HepG2 (cell line): Measurements from ENCODE around the gene AGAP1. TPM values are rescaled to one million over a fixed set of nuclear protein-coding genes. Genes with fewer than 3 reads are reported as not detected.

Experiments
- CSRNP1 ChIP-seq: sonication (generic); formaldehyde crosslinking; IDR thresholded peaks from 2 replicates; pipeline ENCODE4 v1.8.1; 2023; ENCODE audit warnings: mild to moderate bottlenecking, missing genetic modification reagents
- GATAD1 ChIP-seq: IDR thresholded peaks from 2 replicates; pipeline ENCODE4 v1.6.1; 2016; ENCODE audit warnings: missing genetic modification reagents, missing compliant biosample characterization
- HNF1A ChIP-seq, 2 experiments: sonication (generic) in 1 of 2; formaldehyde crosslinking in 1 of 2; IDR thresholded peaks; 2 replicates each; pipeline versions ENCODE4 v1.4.0 to v1.6.1; 2016 to 2020; ENCODE audit warnings: borderline replicate concordance in 1 of 2, low read depth in 1 of 2, mild to moderate bottlenecking in 1 of 2, missing genetic modification reagents in 1 of 2
- MEIS1 ChIP-seq: sonication (generic); formaldehyde crosslinking; IDR thresholded peaks from 2 replicates; pipeline ENCODE4 v1.9.0; 2021; ENCODE audit warnings: mild to moderate bottlenecking, missing genetic modification reagents, moderate library complexity, borderline replicate concordance
- NFKB2 ChIP-seq: sonication (generic); formaldehyde crosslinking; IDR thresholded peaks from 2 replicates; pipeline ENCODE4 v1.4.0; 2020; ENCODE audit warnings: missing genetic modification reagents, borderline replicate concordance
- RXRA ChIP-seq: sonication (generic); formaldehyde crosslinking; IDR thresholded peaks from 2 replicates; pipeline ENCODE4 v1.5.1; 2020; ENCODE audit warnings: missing genetic modification reagents
- SMAD9 ChIP-seq: sonication (generic); formaldehyde crosslinking; IDR thresholded peaks from 2 replicates; pipeline ENCODE4 v1.5.1; 2020; ENCODE audit warnings: mild to moderate bottlenecking, missing genetic modification reagents
- ZHX2 ChIP-seq, 2 experiments: sonication (generic) in 1 of 2; formaldehyde crosslinking in 1 of 2; IDR thresholded peaks; 2 replicates each; pipeline versions ENCODE4 v1.6.1 to v1.9.0; 2014 to 2022; ENCODE audit warnings: antibody characterized with exemption in 1 of 2, borderline replicate concordance in 1 of 2, inconsistent platforms in 1 of 2, low read depth in 1 of 2, missing genetic modification reagents in 1 of 2
- ZNF362 ChIP-seq: sonication (generic); formaldehyde crosslinking; IDR thresholded peaks from 2 replicates; pipeline ENCODE4 v1.4.0; 2020; ENCODE audit warnings: missing genetic modification reagents, mild to moderate bottlenecking, borderline replicate concordance
- ZNF619 ChIP-seq: sonication (generic); formaldehyde crosslinking; IDR thresholded peaks from 2 replicates; pipeline ENCODE4 v1.4.0; 2020; ENCODE audit warnings: mild to moderate bottlenecking, missing genetic modification reagents
- ZNF670 ChIP-seq: sonication (generic); formaldehyde crosslinking; IDR thresholded peaks from 2 replicates; pipeline ENCODE4 v1.8.0; 2022; ENCODE audit warnings: mild to moderate bottlenecking, missing genetic modification reagents, borderline replicate concordance
- ZNF883 ChIP-seq: sonication (generic); formaldehyde crosslinking; IDR thresholded peaks from 2 replicates; pipeline ENCODE4 v1.5.1; 2020; ENCODE audit warnings: mild to moderate bottlenecking, missing genetic modification reagents; ENCODE audit errors: not compliant biosample characterization
- polyA plus RNA-seq, 8 experiments: library from polyadenylated mRNA; depleted of rRNA in 3 of 8; stranded (reverse) in 7 of 8; unstranded in 1 of 8; fragments of >200 nt; fragmentation: Illumina TruSeq in 4 of 8; extraction: Trizol in 4 of 8; gene quantifications; 2 replicates each; pipeline versions ENCODE4 v1.2.1 to v1.2.3, GENCODE V29; 2011 to 2016; ENCODE audit warnings: low read depth in 4 of 8, missing spikeins in 1 of 8, mixed read lengths in 1 of 8; ENCODE audit not compliant: insufficient read depth in 1 of 8
- total RNA-seq, 5 experiments: library from RNA; depleted of rRNA; stranded (reverse); fragments of >200 nt; fragmentation: Illumina TruSeq; extraction: Trizol; gene quantifications; 2 replicates each; pipeline ENCODE4 v1.2.3, GENCODE V29; 2016; ENCODE audit warnings: low read depth in 1 of 5

AGAP1 gene
- total and polyA plus RNA-seq, 2 of the 13 experiments (the other 11 are each of a cell fraction or from before 2014, with no cell fraction given) = 21.2 to 32.7 TPM

GRCh38 chr2:236117861-236118269 lies 624.0 kb downstream of the AGAP1 start (continued):
- TF ChIP-seq ZNF362 (CRISPR knock-in tag) (peak; percentile 70; the same call in 1 of the 2 replicates), ZHX2 (IDR thresholded peaks at IDR 0.05; ENCODE audit: low read depth) (0 out of 2 replicates have a peak, but pooled peaks have one; percentile 55), ZHX2 (CRISPR knock-in tag; IDR thresholded peaks at IDR 0.05; ENCODE audit: borderline replicate concordance) (peak; percentile 77; the same call in 1 of the 2 replicates), MEIS1 (no peak; the same call in 1 of the 2 replicates), ZNF670 (CRISPR knock-in tag) (peak; percentile 91), GATAD1 (peak; percentile 69), NFKB2 (CRISPR knock-in tag) (no peak), CSRNP1 (CRISPR knock-in tag) (peak; percentile 55; the same call in 1 of the 2 replicates), RXRA (peak; percentile 94), HNF1A (IDR thresholded peaks at IDR 0.05; ENCODE audit: low read depth) (peak; percentile 77; the same call in 1 of the 2 replicates), HNF1A (CRISPR knock-in tag; IDR thresholded peaks at IDR 0.05; ENCODE audit: borderline replicate concordance) (peak; percentile 67; the same call in 1 of the 2 replicates), ZNF619 (no peak), SMAD9 (CRISPR knock-in tag) (peak; percentile 39; the same call in 1 of the 2 replicates), ZNF883 (CRISPR knock-in tag) (no peak)
